ENCODE results near the gene L1TD1. TPM values are rescaled to one million over a fixed set of nuclear protein-coding genes. Genes with fewer than 3 reads are reported as not detected.

The L1TD1 gene
- total RNA-seq, 1 donor from 2014 or later, result 0.08 TPM

GRCh38 chr1:62228883-62229187 is 34.2 kb downstream of the L1TD1 start:
- peaks cover 19% of the 10 kb centered on the region for H3K27me3 ChIP-seq (ENCODE audit: low read depth)
- intact Hi-C loops (cut with micrococcal nuclease), result no loop called here
- DNase-seq, result no peak
- no peaks in the 10 kb centered on the region for H3K9me3 ChIP-seq (replicated peaks)
- TF ChIP-seq, protein P1, sequence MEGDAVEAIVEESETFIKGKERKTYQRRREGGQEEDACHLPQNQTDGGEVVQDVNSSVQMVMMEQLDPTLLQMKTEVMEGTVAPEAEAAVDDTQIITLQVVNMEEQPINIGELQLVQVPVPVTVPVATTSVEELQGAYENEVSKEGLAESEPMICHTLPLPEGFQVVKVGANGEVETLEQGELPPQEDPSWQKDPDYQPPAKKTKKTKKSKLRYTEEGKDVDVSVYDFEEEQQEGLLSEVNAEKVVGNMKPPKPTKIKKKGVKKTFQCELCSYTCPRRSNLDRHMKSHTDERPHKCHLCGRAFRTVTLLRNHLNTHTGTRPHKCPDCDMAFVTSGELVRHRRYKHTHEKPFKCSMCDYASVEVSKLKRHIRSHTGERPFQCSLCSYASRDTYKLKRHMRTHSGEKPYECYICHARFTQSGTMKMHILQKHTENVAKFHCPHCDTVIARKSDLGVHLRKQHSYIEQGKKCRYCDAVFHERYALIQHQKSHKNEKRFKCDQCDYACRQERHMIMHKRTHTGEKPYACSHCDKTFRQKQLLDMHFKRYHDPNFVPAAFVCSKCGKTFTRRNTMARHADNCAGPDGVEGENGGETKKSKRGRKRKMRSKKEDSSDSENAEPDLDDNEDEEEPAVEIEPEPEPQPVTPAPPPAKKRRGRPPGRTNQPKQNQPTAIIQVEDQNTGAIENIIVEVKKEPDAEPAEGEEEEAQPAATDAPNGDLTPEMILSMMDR (IDR thresholded peaks at IDR 0.05; ENCODE audit: borderline replicate concordance), result no peak
- H3K4me3 ChIP-seq, result no peak overlapping the region
- H3K4me1 ChIP-seq, result no peaks in the 10 kb centered on the region
- no peaks in the 10 kb centered on the region for H3K36me3 ChIP-seq
- no peak overlapping the region for H3K27ac ChIP-seq (replicated peaks)

GRCh38 chr1:62229468-62229867 is 34.8 kb downstream of the L1TD1 start:
- no peak overlapping the region for H3K4me3 ChIP-seq
- peaks cover 19% of the 10 kb centered on the region for H3K27me3 ChIP-seq (ENCODE audit: low read depth)
- intact Hi-C loops (cut with micrococcal nuclease), result no loop called here
- no peaks in the 10 kb centered on the region for H3K36me3 ChIP-seq
- H3K4me1 ChIP-seq, result no peaks in the 10 kb centered on the region
- no peaks in the 10 kb centered on the region for H3K9me3 ChIP-seq (replicated peaks)
- no peak for DNase-seq
- TF ChIP-seq, protein P1 (IDR thresholded peaks at IDR 0.05; ENCODE audit: borderline replicate concordance), result no peak
- H3K27ac ChIP-seq (replicated peaks), result no peak overlapping the region

- no peaks in the 10 kb centered on the region for H3K9me3 ChIP-seq (replicated peaks)
- H3K4me1 ChIP-seq, result no peaks in the 10 kb centered on the region
- DNase-seq, result no peak
- no peak overlapping the region for H3K27ac ChIP-seq (replicated peaks)
- H3K36me3 ChIP-seq, result no peaks in the 10 kb centered on the region
- intact Hi-C loops (cut with micrococcal nuclease), result no loop called here
- TF ChIP-seq, protein P1 (IDR thresholded peaks at IDR 0.05; ENCODE audit: borderline replicate concordance), result no peak
- peaks cover 19% of the 10 kb centered on the region for H3K27me3 ChIP-seq (ENCODE audit: low read depth)
- H3K4me3 ChIP-seq, result no peak overlapping the region
Measured at GRCh38 chr1:62229932-62230331, 35.3 kb downstream of the L1TD1 start.

DNA sequence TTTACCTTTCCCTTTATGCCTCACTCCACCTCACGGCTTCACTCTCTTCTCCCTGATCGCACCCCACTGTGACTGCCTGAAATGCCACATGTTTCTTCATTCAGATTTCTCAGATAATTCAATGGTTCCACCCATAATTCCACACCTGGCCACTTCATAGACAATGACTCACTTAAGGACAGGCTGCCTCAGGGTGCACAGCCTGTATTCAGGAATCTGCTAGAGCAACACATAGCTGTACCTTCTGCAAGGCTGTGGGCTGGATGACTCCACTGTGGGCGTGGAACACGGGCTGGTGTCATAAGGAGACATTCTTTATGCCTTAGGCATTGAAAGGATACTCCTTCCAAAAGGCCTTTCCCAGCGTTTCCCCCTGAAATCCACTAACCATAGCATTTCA is 36.1 kb downstream of the L1TD1 start:
- no peak overlapping the region for H3K27ac ChIP-seq (replicated peaks)
- H3K4me3 ChIP-seq, result no peak overlapping the region
- H3K4me1 ChIP-seq, result no peaks in the 10 kb centered on the region
- no peak for DNase-seq
- no peaks in the 10 kb centered on the region for H3K9me3 ChIP-seq (replicated peaks)
- H3K27me3 ChIP-seq (ENCODE audit: low read depth), result peaks cover 24% of the 10 kb centered on the region
- TF ChIP-seq, protein P1 (IDR thresholded peaks at IDR 0.05; ENCODE audit: borderline replicate concordance), result no peak
- no peaks in the 10 kb centered on the region for H3K36me3 ChIP-seq
- intact Hi-C loops (cut with micrococcal nuclease), result no loop called here

DNA sequence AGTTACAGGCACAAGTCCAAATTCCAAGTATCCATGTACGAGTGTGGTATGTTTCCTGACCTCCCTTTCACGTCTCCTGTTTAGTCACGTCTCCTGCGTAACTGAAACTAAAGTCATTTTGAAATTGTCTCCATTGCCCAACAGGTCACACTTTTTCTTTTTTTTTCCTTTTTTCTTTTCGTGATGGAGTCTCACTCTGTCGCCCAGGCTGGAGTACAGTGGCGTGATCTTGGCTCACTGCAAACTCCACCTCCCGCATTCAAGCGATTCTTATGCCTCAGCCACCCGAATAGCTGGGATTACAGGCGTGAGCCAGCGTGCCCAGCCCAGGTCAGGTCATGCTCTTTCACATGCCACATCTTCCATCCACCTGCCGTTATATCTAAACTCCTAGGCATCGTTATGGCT is 38.2 kb downstream of the L1TD1 start:
- no peak overlapping the region for H3K27ac ChIP-seq (replicated peaks)
- peaks cover 28% of the 10 kb centered on the region for H3K27me3 ChIP-seq (ENCODE audit: low read depth)
- H3K9me3 ChIP-seq (replicated peaks), result no peaks in the 10 kb centered on the region
- H3K4me1 ChIP-seq, result no peaks in the 10 kb centered on the region
- no peaks in the 10 kb centered on the region for H3K36me3 ChIP-seq
- intact Hi-C loops (cut with micrococcal nuclease), result no loop called here
- no peak overlapping the region for H3K4me3 ChIP-seq
- DNase-seq, result no peak
- TF ChIP-seq, protein P1 (IDR thresholded peaks at IDR 0.05; ENCODE audit: borderline replicate concordance), result no peak

GRCh38 chr1:62233926-62234450 is 39.3 kb downstream of the L1TD1 start:
- peaks cover 28% of the 10 kb centered on the region for H3K27me3 ChIP-seq (ENCODE audit: low read depth)
- TF ChIP-seq, protein P1 (IDR thresholded peaks at IDR 0.05; ENCODE audit: borderline replicate concordance), result no peak
- intact Hi-C loops (cut with micrococcal nuclease), result no loop called here
- H3K4me3 ChIP-seq, result no peak overlapping the region
- no peak for DNase-seq
- H3K27ac ChIP-seq (replicated peaks), result no peak overlapping the region
- H3K9me3 ChIP-seq (replicated peaks), result no peaks in the 10 kb centered on the region
- H3K4me1 ChIP-seq, result no peaks in the 10 kb centered on the region
- H3K36me3 ChIP-seq, result no peaks in the 10 kb centered on the region

All from left ventricle myocardium inferior (tissue), 1 donor.